GM21360 (cell line): ENCODE measurements around the gene TMEM74B.
"Not testable (repeated sequence)": the region's sequence is repeated elsewhere in the genome, so short reads cannot be mapped to it uniquely, and the experiment has no call there.

ENCODE experiments used
- ATAC-seq: cut with Tn5 transposase; IDR thresholded peaks from one replicate; pipeline ENCODE4 v1.9.1; 2021; ENCODE audit warnings: mild to moderate bottlenecking, moderate library complexity; ENCODE audit not compliant: unreplicated experiment

Gene TMEM74B

DNA sequence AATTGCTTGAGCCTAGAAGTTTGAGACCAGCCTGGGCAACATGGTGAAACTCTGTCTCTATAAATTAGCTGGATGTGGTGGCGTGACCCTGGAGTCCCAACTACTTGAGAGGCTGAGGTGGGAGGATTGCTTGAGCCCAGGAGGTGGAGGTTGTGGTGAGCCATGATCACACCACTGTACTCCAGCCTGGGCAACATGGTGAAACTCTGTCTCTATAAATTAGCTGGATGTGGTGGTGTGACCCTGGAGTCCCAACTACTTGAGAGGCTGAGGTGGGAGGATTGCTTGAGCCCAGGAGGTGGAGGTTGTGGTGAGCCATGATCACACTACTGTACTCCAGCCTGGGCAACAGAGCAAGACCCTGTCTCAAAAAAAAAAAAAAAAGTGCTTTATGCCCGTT lies 35.0 kb downstream of the TMEM74B start:
- ATAC-seq, result not testable (repeated sequence)

DNA sequence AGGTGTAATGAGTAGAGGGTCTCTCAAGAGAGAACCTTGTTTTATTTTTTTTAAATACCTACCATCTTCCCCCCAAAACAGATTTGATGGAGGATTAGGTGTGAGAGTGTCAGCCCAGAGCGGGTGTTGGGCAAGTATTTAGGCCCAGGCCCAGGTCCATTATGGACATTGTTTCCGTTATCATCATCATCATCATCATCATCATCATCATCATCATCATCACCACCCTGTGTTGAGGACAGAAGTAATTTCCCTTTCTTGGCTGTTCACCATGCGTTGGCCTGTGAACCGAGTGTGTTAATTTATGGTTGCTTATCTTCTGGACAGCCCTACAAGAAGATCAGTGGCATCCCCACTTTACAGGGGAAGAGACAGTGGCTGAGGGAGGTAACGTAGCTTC lies 37.8 kb downstream of the TMEM74B start:
- no peak for ATAC-seq

DNA sequence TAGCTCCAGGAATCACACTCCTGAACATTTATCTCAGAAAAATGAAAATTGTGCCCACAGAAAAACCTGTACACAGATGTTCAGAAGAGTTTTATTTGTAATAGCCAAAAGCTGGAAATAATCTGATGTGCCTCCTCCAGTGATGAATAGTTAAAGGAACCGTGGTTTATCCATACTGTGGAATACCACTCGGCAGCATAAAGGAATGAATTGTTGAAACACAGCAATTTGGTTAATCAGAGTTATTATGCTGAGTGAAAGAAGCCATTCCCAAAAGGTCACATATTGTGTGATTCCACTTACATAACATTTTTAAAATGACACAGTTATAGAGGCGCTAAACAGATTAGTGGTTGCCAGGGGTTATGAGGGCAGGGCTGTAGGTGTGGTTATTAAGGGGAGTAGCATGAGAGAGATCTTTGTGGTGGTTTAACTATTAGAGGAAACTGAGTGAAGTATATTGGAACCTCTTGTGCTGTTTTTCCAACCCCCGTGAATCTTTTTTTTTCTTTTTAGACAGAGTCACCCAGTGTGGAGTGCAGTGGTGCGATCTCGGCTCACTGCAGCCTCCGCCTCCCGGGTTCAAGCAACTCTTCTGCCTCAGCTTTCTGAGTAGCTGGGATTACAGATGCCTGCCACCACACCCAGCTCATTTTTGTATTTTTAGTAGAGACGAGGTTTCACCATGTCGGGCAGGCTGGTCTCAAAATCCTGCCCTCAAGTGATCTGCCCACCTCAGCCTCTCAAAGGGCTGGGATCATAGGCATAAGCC lies 40.2 kb downstream of the TMEM74B start:
- ATAC-seq, result no peak

DNA sequence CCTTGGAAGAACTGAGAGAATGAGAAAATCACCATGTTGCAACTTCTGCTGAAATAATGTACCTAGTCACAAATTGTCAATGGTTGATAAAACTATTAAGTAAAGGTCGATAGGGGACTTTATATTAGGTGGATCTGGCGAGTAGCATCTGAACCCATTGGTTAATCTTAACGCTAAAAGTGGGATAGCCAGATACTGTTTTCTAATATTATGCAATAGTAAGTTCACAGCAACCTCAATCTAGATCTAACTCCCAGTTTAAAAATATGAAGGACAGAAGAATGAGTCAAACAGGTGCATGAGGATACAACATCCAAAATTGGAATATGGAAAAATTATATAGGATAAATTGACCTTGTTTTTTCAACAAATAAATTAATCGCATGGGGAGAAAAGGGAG lies 47.5 kb downstream of the TMEM74B start:
- no peak for ATAC-seq

DNA sequence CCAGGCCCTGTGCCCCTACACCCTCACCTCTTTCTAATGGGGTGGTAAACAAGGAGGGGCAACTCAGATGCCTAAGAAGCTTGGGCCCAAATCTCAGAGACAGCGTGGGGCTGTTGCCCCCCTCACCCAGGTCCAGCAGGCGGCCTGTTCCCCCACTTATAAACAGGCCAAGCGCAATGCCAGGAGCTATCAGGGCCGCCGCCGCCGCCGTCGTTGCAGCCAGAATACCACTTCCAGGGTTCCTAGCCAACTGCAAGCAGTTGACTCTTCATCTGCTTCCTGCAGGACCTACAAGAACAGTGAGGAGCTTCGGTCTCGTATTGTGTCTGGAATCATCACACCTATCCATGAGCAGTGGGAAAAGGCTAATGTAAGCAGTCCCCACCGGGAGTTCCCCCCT lies 49.9 kb downstream of the TMEM74B start:
- no peak for ATAC-seq

DNA sequence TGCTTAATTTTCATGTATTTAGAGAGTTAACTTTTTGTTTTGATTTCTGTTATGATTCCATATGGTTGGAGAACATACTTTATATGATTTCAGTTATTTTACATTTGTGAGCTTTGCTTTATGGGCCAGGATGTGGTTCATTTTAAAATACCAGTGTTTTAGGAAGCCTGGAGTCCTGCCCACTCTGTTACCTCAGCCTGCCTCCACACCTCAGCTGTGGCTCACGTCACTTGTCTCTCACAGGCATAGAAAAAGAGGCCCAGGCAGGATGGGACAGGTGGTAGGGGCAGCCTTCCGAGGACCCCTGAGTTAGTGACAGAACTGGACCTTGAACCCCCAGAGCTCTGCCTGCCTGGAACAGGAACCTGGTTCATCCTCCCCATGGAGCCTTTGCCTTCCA lies 50.4 kb downstream of the TMEM74B start:
- no peak for ATAC-seq

DNA sequence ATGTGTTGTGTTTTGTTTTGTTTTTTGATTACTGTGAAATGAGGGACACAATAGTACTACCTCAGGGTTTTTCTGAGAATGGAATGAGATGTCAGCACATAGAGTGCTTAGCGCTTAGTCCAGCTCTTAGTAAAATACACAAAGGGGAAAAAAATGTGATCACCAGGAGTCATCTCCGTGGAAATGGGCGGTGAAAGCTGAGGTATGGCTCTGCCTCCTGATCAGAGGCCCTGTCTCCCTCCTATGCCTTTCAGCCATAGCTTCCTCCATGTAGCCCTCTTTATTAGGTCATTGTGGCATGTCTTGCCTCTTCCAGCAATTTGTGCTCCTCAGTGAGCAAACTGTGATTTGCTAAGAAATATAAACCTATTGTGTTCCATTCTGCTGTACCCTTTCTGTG lies 53.4 kb downstream of the TMEM74B start:
- no peak for ATAC-seq

DNA sequence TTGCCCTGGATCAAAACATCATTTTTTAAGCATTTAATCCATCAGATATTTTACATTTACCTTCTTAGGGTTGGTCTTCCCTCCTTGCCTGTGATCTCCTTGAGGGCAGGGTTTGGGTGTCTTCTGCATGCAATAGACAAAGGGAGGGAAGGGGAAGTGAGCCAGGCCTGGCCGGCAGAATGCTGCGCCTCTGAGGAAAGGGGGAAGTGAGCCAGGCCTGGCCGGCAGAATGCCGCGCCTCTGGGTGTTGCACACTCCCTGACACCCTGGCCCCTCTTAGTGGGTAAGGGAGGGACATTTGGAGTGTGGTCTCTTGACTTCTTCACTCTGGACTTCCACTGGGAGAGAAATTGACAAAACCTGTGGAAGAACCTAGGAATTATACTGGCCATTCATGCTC lies 53.9 kb downstream of the TMEM74B start:
- no peak for ATAC-seq
